AG09309 (cell line): ENCODE results near the gene POSTN.
"Not testable (repeated sequence)": the region's sequence is repeated elsewhere in the genome, so short reads cannot be mapped to it uniquely, and the experiment has no call there.

Source experiments
- DNase-seq: peaks from one replicate; pipeline ENCODE4 v3.0.0-alpha.2; 2010; ENCODE audit warnings: low read depth
- H3K4me3 ChIP-seq: 2 replicates; pipeline ENCODE4 v1.5.1; 2011; ENCODE audit warnings: mild to moderate bottlenecking, low read depth, low read length, moderate library complexity; ENCODE audit not compliant: control insufficient read depth
- TF ChIP-seq, protein P1 (sequence below): IDR thresholded peaks from 2 replicates; pipeline ENCODE4 v1.5.1; 2011; ENCODE audit warnings: mild to moderate bottlenecking, low read depth, low read length, inconsistent platforms; ENCODE audit not compliant: insufficient read depth, control insufficient read depth; ENCODE audit errors: missing control alignments

The POSTN gene

DNA sequence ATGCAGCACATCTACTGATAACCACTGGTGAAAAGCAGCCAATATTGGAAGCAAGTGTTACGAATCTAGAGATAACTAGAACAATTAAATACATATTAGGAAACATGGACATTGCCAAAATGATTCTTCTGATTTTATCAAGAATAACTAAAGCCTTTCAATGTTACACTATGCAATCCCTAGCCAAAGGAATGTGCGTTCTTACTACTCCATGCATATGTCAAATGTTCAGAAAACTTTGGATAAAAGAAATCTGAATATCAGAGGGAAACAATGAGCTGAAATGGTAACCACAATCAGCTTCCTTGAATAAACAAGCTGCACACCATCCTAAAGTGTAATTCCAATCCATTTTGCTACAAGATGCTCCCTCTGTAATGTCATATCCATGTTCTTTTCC, 951 bp upstream of the POSTN start:
- DNase-seq = no peak
- no peak overlapping the region for H3K4me3 ChIP-seq
- TF ChIP-seq, protein P1, sequence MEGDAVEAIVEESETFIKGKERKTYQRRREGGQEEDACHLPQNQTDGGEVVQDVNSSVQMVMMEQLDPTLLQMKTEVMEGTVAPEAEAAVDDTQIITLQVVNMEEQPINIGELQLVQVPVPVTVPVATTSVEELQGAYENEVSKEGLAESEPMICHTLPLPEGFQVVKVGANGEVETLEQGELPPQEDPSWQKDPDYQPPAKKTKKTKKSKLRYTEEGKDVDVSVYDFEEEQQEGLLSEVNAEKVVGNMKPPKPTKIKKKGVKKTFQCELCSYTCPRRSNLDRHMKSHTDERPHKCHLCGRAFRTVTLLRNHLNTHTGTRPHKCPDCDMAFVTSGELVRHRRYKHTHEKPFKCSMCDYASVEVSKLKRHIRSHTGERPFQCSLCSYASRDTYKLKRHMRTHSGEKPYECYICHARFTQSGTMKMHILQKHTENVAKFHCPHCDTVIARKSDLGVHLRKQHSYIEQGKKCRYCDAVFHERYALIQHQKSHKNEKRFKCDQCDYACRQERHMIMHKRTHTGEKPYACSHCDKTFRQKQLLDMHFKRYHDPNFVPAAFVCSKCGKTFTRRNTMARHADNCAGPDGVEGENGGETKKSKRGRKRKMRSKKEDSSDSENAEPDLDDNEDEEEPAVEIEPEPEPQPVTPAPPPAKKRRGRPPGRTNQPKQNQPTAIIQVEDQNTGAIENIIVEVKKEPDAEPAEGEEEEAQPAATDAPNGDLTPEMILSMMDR = no peak

DNA sequence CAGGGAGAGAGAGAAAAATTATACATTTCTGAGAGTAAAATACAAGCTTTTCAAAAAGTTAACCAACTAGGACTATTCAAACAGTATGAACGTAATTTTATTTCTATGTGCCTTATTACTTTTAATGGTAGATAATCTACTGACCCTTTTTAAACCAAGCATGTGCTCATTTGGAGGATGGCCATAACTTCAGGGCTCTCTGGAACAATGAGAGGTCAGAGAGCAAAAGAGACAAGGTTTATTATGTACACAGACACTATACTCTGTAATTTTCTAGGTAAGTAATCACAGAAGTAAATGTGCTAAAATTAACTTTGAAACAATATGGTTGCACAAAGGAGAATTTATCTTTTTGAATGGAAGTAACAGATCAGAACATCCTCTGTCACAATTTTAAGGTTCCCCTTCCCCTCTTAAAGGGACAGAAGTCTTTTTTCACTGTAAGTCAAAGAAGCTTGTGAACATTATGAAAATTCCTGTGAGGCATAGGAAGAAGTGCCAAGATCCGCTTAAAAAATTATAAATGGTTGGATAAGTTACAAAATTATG, 1.0 kb downstream of the POSTN start:
- peak overlapping the region; percentile 50 for H3K4me3 ChIP-seq
- no peak for DNase-seq
- TF ChIP-seq, protein P1 = no peak

DNA sequence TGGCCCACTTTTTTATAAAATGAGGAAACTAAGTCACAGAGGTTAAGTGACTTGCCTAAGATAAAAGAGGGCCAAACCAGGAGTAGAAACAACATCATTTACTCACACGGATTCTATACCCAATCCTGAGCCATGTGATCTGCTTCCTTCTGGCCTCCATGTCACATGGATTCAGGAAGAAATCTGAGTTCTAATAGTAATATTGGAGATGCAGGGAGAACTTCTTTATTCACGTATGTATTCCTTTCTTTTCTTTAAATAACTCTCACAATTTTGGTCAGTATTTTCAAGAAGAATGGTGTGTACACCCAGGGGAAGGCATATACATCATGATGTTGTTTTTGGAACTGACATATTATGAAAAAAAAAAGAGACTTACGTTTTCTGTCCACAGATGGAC, 1.8 kb downstream of the POSTN start:
- TF ChIP-seq, protein P1 = no peak
- H3K4me3 ChIP-seq = peak overlapping the region; percentile 50
- DNase-seq = no peak

DNA sequence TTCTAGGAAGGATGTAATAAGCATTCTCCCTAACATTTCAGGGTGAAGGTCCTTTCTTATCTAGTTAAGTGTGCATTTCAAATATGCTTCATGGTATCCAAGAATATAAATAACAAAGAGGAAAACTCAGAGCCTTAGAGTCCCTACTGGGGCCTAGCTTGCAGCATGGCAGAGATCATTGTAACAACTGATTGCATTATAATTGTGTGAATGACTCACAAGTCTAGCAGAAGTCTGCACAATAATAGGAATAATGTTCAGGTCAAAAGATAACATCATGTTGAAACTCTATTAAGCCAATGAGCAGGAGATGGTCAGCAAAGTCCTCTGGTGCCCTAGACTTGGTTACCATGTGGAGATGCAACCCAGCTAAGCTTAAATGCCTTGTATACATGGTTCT, 3.4 kb downstream of the POSTN start:
- H3K4me3 ChIP-seq = no peak overlapping the region; the same call in 1 of the 2 replicates
- peak; percentile 49 for DNase-seq
- TF ChIP-seq, protein P1 = no peak

DNA sequence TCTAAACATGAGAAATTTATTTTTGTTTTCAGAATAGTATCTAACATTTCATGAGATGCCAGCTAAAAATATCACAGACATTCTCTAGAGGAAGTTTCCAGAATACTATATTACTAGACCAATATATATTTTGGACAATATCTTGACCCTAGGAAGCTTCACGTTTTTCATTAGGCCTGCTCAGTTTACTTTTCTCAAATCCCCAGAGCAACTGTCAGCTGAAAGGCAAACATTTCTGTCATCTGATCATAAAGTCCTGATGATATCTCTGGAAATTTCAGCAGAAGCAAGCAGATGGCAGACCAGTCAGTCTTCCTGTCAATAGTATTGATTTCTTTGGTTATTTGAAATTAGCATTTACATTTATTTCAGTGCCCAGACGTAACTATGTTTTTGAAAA, 4.0 kb downstream of the POSTN start:
- no peak for DNase-seq
- TF ChIP-seq, protein P1 = no peak
- peak overlapping the region; percentile 7 for H3K4me3 ChIP-seq

DNA sequence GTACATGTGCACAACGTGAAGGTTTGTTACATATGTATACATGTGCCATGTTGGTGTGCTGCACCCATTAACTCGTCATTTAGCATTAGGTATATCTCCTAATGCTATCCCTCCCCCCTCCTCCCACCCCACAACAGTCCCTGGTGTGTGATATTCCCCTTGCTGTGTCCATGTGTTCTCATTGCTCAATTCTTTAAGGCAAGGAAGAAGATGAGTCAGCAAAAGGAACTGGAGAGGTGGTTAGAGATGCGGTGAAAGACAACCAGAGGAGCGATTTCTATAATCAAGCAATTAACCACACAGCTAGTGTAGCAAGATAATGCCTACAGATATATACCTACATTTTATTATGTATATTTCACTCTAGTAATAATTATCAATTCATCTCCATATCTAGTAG, 9.2 kb downstream of the POSTN start:
- not testable (repeated sequence) for DNase-seq, H3K4me3 ChIP-seq

DNA sequence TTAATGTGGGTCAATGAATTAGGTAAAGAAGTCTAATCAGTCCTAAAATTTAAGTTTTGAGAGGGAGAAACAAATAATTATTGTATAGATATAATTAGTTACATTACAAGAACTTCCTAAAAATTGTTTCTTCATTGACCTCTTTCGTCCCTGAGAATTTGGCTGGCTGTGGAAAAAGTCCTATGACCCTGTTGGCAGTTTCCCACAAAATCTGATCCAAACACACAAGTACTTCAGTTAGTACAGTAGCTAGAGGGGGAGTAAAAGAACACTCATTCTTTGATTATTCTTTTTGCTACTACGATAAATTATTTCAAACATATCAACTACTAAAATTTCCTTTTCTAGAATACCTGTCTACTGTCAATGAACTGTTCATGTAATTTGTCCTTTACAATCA, 11.3 kb downstream of the POSTN start:
- TF ChIP-seq, protein P1 = no peak
- no peak overlapping the region for H3K4me3 ChIP-seq
- DNase-seq = no peak

DNA sequence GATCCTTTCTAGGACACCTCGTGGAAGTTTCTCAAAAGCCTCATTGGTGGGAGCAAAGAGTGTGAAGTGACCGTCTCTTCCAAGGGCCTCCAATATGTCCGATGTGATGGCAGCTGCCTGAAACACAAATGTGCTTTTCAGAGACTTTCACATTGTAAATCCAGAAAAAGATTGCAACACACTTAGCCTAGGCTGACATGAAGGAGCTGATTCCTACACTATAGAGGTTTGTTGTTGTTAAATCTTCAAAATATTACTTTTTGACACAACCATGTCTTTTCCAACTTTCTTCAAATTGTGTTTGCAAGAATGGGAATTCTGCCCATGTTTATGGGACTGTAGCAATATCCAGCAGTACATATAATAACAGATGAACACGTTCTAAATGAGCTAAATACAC, 12.4 kb downstream of the POSTN start:
- H3K4me3 ChIP-seq = no peak overlapping the region
- no peak for DNase-seq
- TF ChIP-seq, protein P1 = no peak
